ENCODE measurements around the gene MYL6B. TPM values are rescaled to one million over a fixed set of nuclear protein-coding genes. Genes with fewer than 3 reads are reported as not detected.

MYL6B gene
- total and polyA plus RNA-seq, 9 donors: 32.8 to 99.2 (median 73.4) TPM

DNA sequence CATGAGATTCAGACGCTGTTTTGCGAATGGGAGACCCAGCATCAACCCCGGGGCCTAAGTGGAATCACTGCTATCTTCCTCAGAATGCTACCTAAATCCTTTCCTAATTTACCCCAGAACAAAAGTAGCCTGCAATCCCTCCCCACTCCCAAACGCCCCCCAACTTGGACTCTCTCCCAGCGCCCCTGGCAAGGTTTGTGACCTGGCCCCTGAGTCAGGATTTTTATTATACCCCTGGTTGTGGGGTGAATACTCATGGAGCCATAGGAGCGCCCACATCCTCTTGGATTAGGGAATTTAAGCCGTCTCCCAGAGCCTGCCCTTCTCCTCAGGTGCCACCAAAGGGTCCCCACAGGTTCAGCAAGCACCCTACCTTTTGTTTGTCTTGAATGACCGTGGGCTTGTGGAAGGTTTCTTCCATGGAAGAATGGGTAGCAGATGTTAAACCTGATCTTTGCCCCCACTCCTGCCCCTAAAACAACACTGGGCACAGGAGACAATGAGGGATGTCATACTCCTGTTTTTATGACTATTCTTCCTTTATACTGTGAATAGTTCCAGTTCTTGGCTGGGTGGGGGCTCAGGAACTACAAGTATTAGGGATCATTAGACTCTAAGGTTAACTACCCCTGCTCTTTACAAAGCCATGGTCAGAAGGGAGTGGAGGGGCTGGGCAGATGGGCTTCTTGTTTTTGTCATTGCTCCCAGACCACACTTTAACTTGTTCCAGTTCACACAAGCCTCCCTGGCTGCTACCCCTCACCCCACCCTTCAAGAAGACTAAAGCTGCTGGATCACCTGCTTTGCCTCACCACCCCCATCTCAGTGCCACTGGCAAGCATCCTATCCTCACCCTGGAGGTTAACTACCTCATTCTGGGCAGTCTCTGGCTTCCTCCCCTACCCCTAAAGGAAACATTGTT, 630 bp downstream of the MYL6B start:
- no peak for TF ChIP-seq EP300 (IDR thresholded peaks at IDR 0.05)
- TF ChIP-seq POLR2A (IDR thresholded peaks at IDR 0.05): no peak
- TF ChIP-seq, protein P1, sequence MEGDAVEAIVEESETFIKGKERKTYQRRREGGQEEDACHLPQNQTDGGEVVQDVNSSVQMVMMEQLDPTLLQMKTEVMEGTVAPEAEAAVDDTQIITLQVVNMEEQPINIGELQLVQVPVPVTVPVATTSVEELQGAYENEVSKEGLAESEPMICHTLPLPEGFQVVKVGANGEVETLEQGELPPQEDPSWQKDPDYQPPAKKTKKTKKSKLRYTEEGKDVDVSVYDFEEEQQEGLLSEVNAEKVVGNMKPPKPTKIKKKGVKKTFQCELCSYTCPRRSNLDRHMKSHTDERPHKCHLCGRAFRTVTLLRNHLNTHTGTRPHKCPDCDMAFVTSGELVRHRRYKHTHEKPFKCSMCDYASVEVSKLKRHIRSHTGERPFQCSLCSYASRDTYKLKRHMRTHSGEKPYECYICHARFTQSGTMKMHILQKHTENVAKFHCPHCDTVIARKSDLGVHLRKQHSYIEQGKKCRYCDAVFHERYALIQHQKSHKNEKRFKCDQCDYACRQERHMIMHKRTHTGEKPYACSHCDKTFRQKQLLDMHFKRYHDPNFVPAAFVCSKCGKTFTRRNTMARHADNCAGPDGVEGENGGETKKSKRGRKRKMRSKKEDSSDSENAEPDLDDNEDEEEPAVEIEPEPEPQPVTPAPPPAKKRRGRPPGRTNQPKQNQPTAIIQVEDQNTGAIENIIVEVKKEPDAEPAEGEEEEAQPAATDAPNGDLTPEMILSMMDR (IDR thresholded peaks at IDR 0.05): no peak
- Histone ChIP-seq H3K4me1 (ENCODE audit: insufficient read depth) (peaks cover 10% of the 10 kb centered on the region), H3K4me3 (peak overlapping the region; percentile 54), H3K27ac (peak overlapping the region in 1 of 2 donors; percentile 15), H3K9me3 (no peaks in the 10 kb centered on the region), H3K36me3 (no peaks in the 10 kb centered on the region), H3K27me3 (no peaks in the 10 kb centered on the region)
- DNase-seq: peak in 1 of 5 donors; percentile 62
- 6 to 7% (median 6%) methylated on average over 8 of the region's 8 CpGs for WGBS, 3 donors
- intact Hi-C loops (cut with DNase I): no loop called here

DNA sequence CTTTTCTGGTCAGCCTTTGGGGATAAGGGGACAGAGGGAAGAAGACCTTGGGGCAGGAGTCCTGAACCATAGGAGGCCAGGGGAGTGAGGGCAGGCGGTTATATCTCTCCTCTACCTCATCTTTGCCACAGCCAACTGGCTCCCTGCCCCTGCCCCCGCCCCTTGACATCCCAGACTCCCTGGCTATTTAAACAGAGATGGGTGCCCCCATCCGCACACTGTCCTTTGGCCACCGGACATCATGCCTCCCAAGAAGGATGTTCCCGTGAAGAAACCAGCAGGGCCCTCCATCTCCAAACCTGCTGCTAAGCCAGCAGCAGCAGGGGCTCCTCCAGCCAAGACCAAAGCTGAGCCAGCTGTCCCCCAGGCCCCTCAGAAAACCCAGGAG, 1.3 kb downstream of the MYL6B start:
- H3K4me3 ChIP-seq: no peak overlapping the region
- peak overlapping the region in 1 of 2 donors; percentile 15 for H3K27ac ChIP-seq
- H3K27me3 ChIP-seq: no peaks in the 10 kb centered on the region
- WGBS, 3 donors: 67 to 74% (median 69%) methylated on average over 5 of the region's 5 CpGs
- H3K9me3 ChIP-seq: no peaks in the 10 kb centered on the region
- DNase-seq: no peak
- intact Hi-C loops (cut with DNase I): no loop called here
- H3K4me1 ChIP-seq (ENCODE audit: insufficient read depth): peaks cover 10% of the 10 kb centered on the region
- TF ChIP-seq EP300 (IDR thresholded peaks at IDR 0.05) (no peak), POLR2A (IDR thresholded peaks at IDR 0.05) (no peak)
- TF ChIP-seq, protein P1 (IDR thresholded peaks at IDR 0.05): no peak
- H3K36me3 ChIP-seq: no peaks in the 10 kb centered on the region

- peaks cover 10% of the 10 kb centered on the region for H3K4me1 ChIP-seq (ENCODE audit: insufficient read depth)
- H3K36me3 ChIP-seq: no peaks in the 10 kb centered on the region
- no peaks in the 10 kb centered on the region for H3K27me3 ChIP-seq
- intact Hi-C loops (cut with DNase I): no loop called here
- H3K27ac ChIP-seq: no peak overlapping the region
- H3K9me3 ChIP-seq: no peaks in the 10 kb centered on the region
- TF ChIP-seq POLR2A (IDR thresholded peaks at IDR 0.05) (no peak), EP300 (IDR thresholded peaks at IDR 0.05) (no peak)
- TF ChIP-seq, protein P1 (IDR thresholded peaks at IDR 0.05): no peak
- no peak for DNase-seq
- H3K4me3 ChIP-seq: no peak overlapping the region
- WGBS, 3 donors: 79 to 100% (median 91%) methylated on average over 1 of the region's 1 CpG
Measured at GRCh38 chr12:56154246-56154771, 1.9 kb downstream of the MYL6B start.

DNA sequence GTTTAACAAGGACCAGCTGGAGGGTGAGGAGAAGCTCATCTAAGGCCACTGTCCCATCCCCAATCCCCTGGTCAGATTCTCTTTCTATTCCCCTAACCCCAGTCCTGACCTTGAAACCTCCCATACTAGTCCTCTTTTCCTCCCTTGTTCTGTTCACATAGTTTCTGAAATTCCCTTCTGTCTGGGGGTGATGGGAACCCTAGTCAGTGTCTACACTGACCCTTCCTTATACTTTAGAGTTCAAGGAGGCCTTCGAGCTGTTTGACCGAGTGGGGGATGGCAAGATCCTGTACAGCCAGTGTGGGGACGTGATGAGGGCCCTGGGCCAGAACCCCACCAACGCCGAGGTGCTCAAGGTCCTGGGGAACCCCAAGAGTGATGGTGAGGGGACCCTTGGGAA, 2.4 kb downstream of the MYL6B start:
- Histone ChIP-seq H3K9me3 (no peaks in the 10 kb centered on the region), H3K27ac (no peak overlapping the region), H3K4me3 (no peak overlapping the region), H3K4me1 (ENCODE audit: insufficient read depth) (peaks cover 10% of the 10 kb centered on the region), H3K27me3 (no peaks in the 10 kb centered on the region), H3K36me3 (no peaks in the 10 kb centered on the region)
- TF ChIP-seq POLR2A (IDR thresholded peaks at IDR 0.05) (no peak), EP300 (IDR thresholded peaks at IDR 0.05) (no peak)
- TF ChIP-seq, protein P1 (IDR thresholded peaks at IDR 0.05): no peak
- DNase-seq: no peak
- intact Hi-C loops (cut with DNase I): loop anchor here in 1 of 4 donors (5.0 kb wide), 1 partner anchor 67 kb away; the partner anchor contains the start of genes NABP2 and RNF41
- 84 to 87% (median 86%) methylated on average over 5 of the region's 5 CpGs for WGBS, 3 donors
